ENCODE results near the gene OXSM.

The OXSM gene

DNA sequence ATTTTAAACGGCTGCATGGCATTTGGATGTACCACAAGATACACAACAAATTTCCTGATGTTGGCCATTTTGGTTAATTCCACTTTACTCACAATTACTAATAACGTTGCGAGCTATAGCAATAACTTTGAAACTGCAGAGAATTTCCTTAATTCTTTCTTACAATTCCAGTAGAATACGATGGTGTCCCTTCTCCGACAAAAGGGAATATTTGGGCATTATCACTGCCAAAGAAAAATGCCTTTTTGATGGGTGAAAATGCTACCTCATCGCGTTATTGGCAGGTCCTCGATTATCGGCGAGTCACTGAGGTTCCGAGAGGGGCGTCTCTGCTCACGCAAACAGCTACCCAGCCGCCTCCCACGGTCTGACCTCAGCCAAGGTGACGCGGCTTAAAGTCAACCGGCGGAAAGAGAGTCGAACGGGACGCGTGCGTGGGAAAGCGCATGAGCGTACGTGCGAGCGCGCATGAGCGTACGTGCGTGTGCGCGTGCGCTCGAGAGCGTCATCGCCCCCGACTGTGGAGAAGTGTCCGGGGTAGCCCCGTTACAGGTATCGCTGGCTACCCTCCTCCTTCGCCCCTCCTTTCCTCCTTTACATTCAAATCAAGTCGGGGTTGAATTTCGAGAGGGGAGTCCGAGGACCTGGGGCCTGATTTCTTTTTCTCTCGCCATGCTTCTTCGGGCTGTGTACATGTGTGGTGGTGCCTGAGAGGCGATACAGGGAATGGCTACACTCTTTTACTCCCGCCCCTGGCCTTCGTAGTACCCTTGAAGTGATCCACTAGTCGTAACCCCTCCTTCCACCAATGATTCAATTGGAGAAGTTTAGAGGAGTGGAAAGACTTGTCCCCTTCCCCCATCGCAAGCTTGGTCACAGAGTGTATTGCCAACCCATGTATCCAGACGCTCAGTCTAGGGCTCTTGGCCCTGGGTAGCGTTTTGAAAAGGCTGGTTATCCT is at the start of gene OXSM:
OXSM (plus strand) TSS at position 495 of the 961 bp plus-strand sequence. CDS start 931 bp downstream, outside the sequence.
- Mint-ChIP-seq H3K36me3 (ENCODE audit: insufficient read depth) (peaks cover 7% of the 10 kb centered on the region), H3K27ac (ENCODE audit: low read depth) (peak within 1 kb of the TSS; percentile 98), H3K27me3 (no peaks in the 10 kb centered on the region), H3K4me3 (peak within 1 kb of the TSS; percentile 99), H3K4me1 (peaks cover 13% of the 10 kb centered on the region), H3K9me3 (no peaks in the 10 kb centered on the region)
- ATAC-seq (replicated peaks; ENCODE audit: extremely low read depth, poor library complexity, severe bottlenecking) = peak; percentile 85
- DNase-seq (ENCODE audit: low spot score in 2 of 2) = peak; percentile 70 to 82

DNA sequence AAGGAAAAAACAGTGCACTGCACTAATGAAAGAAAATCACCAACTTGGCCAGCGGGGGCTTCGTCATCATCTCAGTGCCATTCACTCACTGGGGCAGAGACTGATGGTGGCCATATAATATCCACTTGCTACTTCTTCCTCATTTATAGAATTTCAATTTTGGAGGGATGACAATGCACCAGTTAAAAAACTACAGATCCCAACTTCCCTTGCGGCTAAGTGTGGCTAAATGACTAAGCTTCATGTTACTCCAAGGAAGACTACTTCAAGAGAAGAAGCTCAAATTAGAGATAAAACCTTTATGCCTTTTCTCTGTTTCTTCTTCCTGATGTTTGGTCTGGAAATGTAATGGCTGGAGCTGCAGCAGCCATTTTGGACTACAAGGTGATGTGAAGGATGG is 45.4 kb upstream of the OXSM start:
- Mint-ChIP-seq H3K27me3 (no peaks in the 10 kb centered on the region), H3K4me1 (peaks cover 19% of the 10 kb centered on the region), H3K36me3 (ENCODE audit: insufficient read depth) (peaks cover 38% of the 10 kb centered on the region), H3K9me3 (no peaks in the 10 kb centered on the region), H3K27ac (ENCODE audit: low read depth) (no peak overlapping the region), H3K4me3 (no peak overlapping the region)
- no peak for ATAC-seq (replicated peaks; ENCODE audit: extremely low read depth, poor library complexity, severe bottlenecking)
- DNase-seq (ENCODE audit: low spot score in 2 of 2) = no peak

DNA sequence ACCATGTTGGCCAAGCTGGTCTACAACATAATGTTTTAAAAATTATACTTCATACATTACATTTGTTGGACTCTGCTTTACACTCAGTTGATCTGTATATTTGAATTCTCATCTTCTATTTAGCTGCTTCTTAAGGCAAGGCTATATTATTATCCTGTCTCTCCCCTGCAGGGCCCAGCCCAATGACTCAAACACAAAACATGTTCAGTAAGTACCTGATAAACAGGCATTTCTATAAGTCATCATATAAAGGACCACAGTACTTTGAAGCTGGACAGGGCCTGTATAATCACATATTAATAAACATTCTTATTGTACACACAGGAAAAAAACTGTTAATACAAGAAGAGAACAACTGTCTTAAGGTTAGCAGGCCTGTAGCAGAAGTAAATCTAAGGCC is 42.9 kb upstream of the OXSM start:
- Mint-ChIP-seq H3K27ac (ENCODE audit: low read depth) (no peak overlapping the region), H3K36me3 (ENCODE audit: insufficient read depth) (peaks cover 50% of the 10 kb centered on the region), H3K4me1 (peaks cover 27% of the 10 kb centered on the region), H3K27me3 (no peaks in the 10 kb centered on the region), H3K4me3 (no peak overlapping the region), H3K9me3 (no peaks in the 10 kb centered on the region)
- DNase-seq (ENCODE audit: low spot score in 2 of 2) (no peak), ATAC-seq (replicated peaks; ENCODE audit: extremely low read depth, poor library complexity, severe bottlenecking) (no peak)

DNA sequence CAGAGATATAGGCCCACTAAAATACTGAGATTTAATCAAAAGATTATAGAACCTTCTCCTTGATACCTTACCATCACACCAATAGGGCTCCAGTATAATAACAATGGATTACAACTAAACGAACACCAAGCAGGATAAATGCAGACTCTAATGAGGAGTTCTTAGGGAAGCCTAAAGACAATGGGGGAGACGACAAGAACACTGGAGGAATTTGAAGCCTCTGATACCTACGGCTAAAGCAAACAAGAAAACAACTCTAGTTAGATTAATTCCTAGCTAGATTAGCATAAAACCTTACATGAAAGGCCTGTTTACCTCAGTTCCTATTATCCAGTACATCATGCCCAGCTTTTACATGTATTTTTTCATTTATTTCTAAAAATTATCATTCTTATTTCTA is 41.7 kb upstream of the OXSM start:
- peaks cover 46% of the 10 kb centered on the region for H3K36me3 Mint-ChIP-seq (ENCODE audit: insufficient read depth)
- H3K9me3 Mint-ChIP-seq = no peaks in the 10 kb centered on the region
- H3K4me3 Mint-ChIP-seq = no peak overlapping the region
- H3K4me1 Mint-ChIP-seq = peaks cover 31% of the 10 kb centered on the region
- H3K27me3 Mint-ChIP-seq = no peaks in the 10 kb centered on the region
- no peak overlapping the region for H3K27ac Mint-ChIP-seq (ENCODE audit: low read depth)
- ATAC-seq (replicated peaks; ENCODE audit: extremely low read depth, poor library complexity, severe bottlenecking) (no peak), DNase-seq (ENCODE audit: low spot score in 2 of 2) (no peak)

DNA sequence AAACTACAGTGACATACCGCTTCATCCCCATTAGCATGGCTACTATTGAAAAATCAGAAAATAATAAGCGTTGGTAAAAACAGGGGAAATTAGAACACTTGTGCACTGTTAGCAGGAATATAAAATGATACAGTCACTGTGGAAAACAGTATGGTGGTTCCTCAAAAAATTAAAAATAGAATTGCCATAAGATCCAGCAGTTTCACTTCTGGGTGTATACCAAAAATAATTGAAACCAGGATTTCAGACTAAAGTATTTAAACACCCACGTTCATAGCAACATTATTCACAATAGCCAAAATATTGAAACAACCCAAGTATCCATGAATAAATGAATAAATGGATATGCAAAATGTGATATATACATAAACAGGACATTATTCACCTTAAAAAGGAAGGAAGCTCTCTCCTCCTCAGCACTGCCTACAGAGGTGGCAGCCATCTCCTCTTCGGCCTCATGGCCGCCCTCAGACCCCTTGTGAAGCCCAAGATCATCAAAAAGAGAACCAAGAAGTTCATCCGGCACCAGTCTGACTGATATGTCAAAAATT is 40.8 kb upstream of the OXSM start:
- Mint-ChIP-seq H3K27ac (ENCODE audit: low read depth) (no peak overlapping the region), H3K9me3 (no peaks in the 10 kb centered on the region)
- ATAC-seq (replicated peaks; ENCODE audit: extremely low read depth, poor library complexity, severe bottlenecking) = no peak

DNA sequence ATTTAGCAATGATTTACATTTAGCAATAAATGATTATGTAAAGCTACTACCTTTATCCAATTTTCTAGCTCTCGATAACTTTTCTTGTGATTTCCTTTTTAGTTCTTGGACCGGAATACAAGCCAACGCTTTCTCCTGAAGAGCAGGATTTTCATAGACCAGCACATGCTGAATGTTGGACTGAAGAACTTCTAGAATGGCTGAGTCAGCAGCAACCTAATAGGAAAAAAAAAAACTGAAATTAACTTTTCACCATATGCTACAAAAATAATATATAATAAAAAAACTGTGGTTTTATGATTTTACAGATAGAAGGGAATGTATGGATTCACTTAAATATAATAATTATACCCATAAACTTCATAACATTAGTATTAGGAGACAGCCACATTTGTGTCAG is 38.8 kb upstream of the OXSM start:
- Mint-ChIP-seq H3K36me3 (ENCODE audit: insufficient read depth) (peaks cover 45% of the 10 kb centered on the region), H3K4me3 (no peak overlapping the region), H3K4me1 (peaks cover 30% of the 10 kb centered on the region), H3K9me3 (no peaks in the 10 kb centered on the region), H3K27ac (ENCODE audit: low read depth) (no peak overlapping the region), H3K27me3 (no peaks in the 10 kb centered on the region)
- DNase-seq (ENCODE audit: low spot score in 2 of 2) (no peak), ATAC-seq (replicated peaks; ENCODE audit: extremely low read depth, poor library complexity, severe bottlenecking) (no peak)

More for the DNA sequence above, 40.8 kb upstream of the OXSM start:
- peaks cover 46% of the 10 kb centered on the region for H3K36me3 Mint-ChIP-seq (ENCODE audit: insufficient read depth)
- no peak for DNase-seq (ENCODE audit: low spot score in 2 of 2)
- H3K4me3 Mint-ChIP-seq = no peak overlapping the region
- H3K4me1 Mint-ChIP-seq = peaks cover 27% of the 10 kb centered on the region
- H3K27me3 Mint-ChIP-seq = no peaks in the 10 kb centered on the region

DNA sequence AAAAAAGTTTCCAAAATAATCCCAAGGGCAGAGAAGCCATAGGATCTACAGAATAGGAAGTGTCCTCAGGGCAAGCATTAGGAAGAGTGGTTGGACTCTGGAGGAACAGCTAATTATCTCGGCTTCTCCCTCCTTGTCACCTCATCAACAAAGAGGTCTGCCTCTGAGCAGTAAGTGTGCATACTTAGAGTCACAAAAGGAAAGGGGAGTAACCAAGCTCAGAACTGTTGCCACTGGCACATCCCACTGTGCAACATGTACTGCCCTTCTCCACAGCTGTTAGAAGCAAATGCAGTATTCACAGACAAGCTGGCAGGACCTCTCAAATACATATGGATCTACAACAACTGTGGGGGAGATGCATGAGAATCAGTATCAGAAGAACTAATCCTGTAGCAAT is 38.2 kb upstream of the OXSM start:
- Mint-ChIP-seq H3K27ac (ENCODE audit: low read depth) (no peak overlapping the region), H3K9me3 (no peaks in the 10 kb centered on the region), H3K36me3 (ENCODE audit: insufficient read depth) (peaks cover 43% of the 10 kb centered on the region), H3K27me3 (no peaks in the 10 kb centered on the region), H3K4me1 (peaks cover 33% of the 10 kb centered on the region), H3K4me3 (no peak overlapping the region)
- DNase-seq (ENCODE audit: low spot score in 2 of 2) = no peak
- ATAC-seq (replicated peaks; ENCODE audit: extremely low read depth, poor library complexity, severe bottlenecking) = no peak

DNA sequence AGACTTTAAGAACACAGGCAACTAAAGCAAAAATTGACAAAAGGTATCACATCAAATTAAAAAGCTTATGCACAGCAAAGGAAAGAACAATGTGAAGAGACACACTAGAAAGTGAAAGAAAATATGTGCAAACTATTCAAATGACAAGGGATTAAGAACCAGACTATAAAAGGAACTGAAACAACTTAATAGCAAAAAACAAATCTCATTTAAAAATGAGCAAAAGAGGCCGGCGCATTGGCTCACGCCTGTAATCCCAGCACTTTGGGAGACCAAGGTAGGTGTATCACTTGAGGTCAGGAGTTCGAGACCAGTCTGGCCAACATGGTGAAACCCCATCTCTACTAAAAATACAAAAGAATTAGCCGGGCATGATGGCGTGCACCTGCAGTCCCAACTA is 21.0 kb upstream of the OXSM start:
- no peak overlapping the region for H3K4me3 Mint-ChIP-seq
- ATAC-seq (replicated peaks; ENCODE audit: extremely low read depth, poor library complexity, severe bottlenecking) = no peak
- peaks cover 19% of the 10 kb centered on the region for H3K36me3 Mint-ChIP-seq (ENCODE audit: insufficient read depth)
- H3K27ac Mint-ChIP-seq (ENCODE audit: low read depth) = no peak overlapping the region
- no peaks in the 10 kb centered on the region for H3K27me3 Mint-ChIP-seq
- peaks cover 40% of the 10 kb centered on the region for H3K4me1 Mint-ChIP-seq
- no peaks in the 10 kb centered on the region for H3K9me3 Mint-ChIP-seq
- no peak for DNase-seq (ENCODE audit: low spot score in 2 of 2)

DNA sequence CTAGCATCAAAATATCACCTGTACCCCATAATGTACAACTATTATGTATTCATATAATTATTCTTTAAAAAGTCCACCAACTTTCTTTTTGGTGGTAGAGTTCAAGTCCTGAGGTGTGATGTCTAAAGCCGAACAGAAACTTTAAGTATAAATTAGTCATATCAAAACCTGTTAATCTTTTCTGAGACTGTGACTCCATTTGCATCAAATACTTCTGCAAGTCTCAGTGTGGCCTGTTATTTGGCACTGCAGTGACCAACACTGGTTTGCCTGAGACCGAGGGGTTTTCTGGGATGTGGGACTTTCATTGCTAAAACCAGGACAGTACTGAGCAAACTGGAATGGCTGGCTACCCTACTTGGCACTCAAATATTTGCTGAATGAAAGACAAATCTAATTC is 14.0 kb upstream of the OXSM start:
- Mint-ChIP-seq H3K36me3 (ENCODE audit: insufficient read depth) (peaks cover 37% of the 10 kb centered on the region), H3K4me3 (no peak overlapping the region), H3K9me3 (no peaks in the 10 kb centered on the region), H3K27ac (ENCODE audit: low read depth) (no peak overlapping the region), H3K4me1 (peaks cover 60% of the 10 kb centered on the region), H3K27me3 (no peaks in the 10 kb centered on the region)
- ATAC-seq (replicated peaks; ENCODE audit: extremely low read depth, poor library complexity, severe bottlenecking) = no peak
- no peak for DNase-seq (ENCODE audit: low spot score in 2 of 2)

DNA sequence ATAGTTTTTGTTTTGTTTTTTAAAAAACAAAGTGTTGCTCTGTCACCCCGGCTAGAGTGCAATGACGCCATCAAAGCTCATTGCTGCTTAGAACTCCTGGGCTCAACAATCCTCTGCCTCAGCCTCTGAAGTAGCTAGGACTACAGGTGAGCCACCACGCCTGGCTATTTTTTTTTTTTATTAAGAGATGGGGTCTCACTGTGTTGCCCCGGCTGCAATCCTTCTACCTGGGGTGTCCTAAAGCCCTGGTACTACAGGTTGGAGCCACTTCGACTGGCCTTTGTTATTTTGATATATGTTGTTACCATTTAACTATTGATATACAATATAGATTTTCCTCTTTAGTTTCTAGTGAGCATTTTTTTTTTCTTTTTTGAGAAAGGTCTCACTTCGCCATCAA is 9.3 kb upstream of the OXSM start:
- no peaks in the 10 kb centered on the region for H3K9me3 Mint-ChIP-seq
- DNase-seq (ENCODE audit: low spot score in 2 of 2) (no peak), ATAC-seq (replicated peaks; ENCODE audit: extremely low read depth, poor library complexity, severe bottlenecking) (no peak)
- H3K4me1 Mint-ChIP-seq = peaks cover 46% of the 10 kb centered on the region
- peaks cover 29% of the 10 kb centered on the region for H3K36me3 Mint-ChIP-seq (ENCODE audit: insufficient read depth)
- no peak overlapping the region for H3K4me3 Mint-ChIP-seq
- peak overlapping the region; percentile 32 for H3K27ac Mint-ChIP-seq (ENCODE audit: low read depth)
- H3K27me3 Mint-ChIP-seq = no peaks in the 10 kb centered on the region

DNA sequence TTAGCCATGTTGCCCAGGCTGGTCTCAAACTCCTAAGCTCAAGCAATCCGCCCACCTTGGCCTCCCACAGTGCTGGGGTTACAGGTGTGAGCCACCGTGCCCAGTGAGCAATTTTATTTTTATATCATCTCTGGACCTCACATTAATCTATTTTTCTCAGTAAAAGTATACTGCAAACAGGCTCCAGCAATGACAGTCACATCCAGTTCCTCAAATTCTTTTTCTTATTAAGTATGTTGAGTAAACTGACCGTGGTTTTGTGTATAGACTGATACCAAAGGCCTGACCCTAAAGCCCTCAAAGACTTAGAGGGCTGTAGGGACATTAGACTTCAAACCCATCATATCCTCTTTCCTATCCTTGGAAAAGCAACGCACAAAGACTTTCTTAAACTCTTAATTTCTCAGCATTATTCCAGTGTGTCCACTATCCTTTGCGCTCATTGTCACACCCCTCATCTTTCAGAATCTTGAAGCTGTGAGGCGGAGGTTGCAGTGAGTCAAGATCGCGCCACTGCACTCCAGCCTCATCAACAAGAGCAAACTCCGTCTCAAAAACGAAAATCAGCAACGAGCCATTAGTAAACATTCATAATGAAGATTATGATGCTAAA is 8.6 kb upstream of the OXSM start:
- DNase-seq (ENCODE audit: low spot score in 2 of 2) = no peak

DNA sequence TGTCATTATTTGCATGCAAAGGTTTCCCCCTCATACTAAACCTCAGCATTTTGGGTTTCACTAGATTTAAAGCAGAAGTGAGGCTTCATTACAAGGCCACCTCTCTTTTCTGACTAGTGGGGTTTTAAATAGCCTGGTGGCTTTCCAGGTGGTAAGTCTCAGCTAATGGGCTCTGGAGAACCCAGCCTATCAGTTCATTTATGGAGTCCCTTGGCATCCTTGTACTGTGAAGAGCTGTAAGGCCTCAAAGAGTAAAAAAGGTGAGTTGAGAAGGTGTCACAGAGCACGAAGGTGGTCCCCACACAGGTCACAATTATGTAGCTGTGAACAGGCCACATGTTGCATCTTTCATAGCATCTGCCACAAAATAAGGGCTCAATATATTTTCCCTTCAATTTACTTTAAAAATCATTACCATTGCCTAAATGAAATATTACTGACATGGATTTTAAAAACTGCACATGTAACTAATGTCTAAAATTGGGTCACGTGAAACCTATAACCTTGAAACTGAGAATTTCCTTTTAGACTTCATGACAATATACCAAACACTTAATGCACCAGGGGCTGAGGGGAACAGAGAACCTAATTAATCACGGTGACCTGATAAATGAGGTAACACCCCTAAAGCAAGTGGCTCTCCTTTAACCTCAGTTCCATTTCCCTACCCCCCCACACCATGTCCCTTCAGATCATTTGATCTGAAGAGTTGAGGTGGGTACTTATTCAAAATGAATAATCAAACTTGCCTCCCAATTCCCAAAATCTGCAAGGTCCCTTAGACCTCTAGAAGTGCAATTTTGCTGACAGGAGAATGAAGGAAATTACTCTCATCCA is 7.9 kb upstream of the OXSM start:
- no peak for ATAC-seq (replicated peaks; ENCODE audit: extremely low read depth, poor library complexity, severe bottlenecking)
- Mint-ChIP-seq H3K4me1 (peaks cover 40% of the 10 kb centered on the region), H3K9me3 (no peaks in the 10 kb centered on the region)

More for the DNA sequence above, 8.6 kb upstream of the OXSM start:
- Mint-ChIP-seq H3K27me3 (no peaks in the 10 kb centered on the region), H3K4me3 (peak overlapping the region; percentile 83), H3K4me1 (peaks cover 46% of the 10 kb centered on the region), H3K36me3 (ENCODE audit: insufficient read depth) (peaks cover 29% of the 10 kb centered on the region), H3K9me3 (no peaks in the 10 kb centered on the region), H3K27ac (ENCODE audit: low read depth) (no peak overlapping the region)
- ATAC-seq (replicated peaks; ENCODE audit: extremely low read depth, poor library complexity, severe bottlenecking) = no peak

More for the DNA sequence above, 7.9 kb upstream of the OXSM start:
- Mint-ChIP-seq H3K36me3 (ENCODE audit: insufficient read depth) (peaks cover 22% of the 10 kb centered on the region), H3K27me3 (no peaks in the 10 kb centered on the region), H3K4me3 (peak overlapping the region; percentile 83), H3K27ac (ENCODE audit: low read depth) (peak overlapping the region; percentile 71)
- DNase-seq (ENCODE audit: low spot score in 2 of 2) = no peak

All from central memory CD8-positive, alpha-beta T cell (primary cell).